Endodermal cell (in vitro differentiated cells): ENCODE results near the gene ZFP91. TPM values are rescaled to one million over a fixed set of nuclear protein-coding genes. Genes with fewer than 3 reads are reported as not detected.
A peak's percentile ranks its signal among the peaks of the same experiment; 100 is the strongest.

Source experiments
- DNase-seq: peaks from one replicate; pipeline ENCODE4 v3.0.0-alpha.2; 2017
- H3K27ac ChIP-seq: 2 replicates; pipeline ENCODE4 v1.5.1; 2013; ENCODE audit warnings: mild to moderate bottlenecking, low read depth, low read length, moderate library complexity
- H3K27me3 ChIP-seq: 2 replicates; pipeline ENCODE4 v1.6.1; 2013; ENCODE audit warnings: mild to moderate bottlenecking, low read length, moderate library complexity; ENCODE audit not compliant: insufficient read depth, control insufficient read depth, poor library complexity, severe bottlenecking
- H3K36me3 ChIP-seq: 2 replicates; pipeline ENCODE4 v1.7.0; 2013; ENCODE audit warnings: mild to moderate bottlenecking, low read length, moderate library complexity; ENCODE audit not compliant: control insufficient read depth, insufficient read depth
- H3K4me1 ChIP-seq: one replicate; pipeline ENCODE4 v1.7.0; 2013; ENCODE audit warnings: low read length; ENCODE audit not compliant: control insufficient read depth, insufficient read depth
- H3K4me3 ChIP-seq: 2 replicates; pipeline ENCODE4 v1.5.1; 2013; ENCODE audit warnings: mild to moderate bottlenecking, low read length, moderate library complexity
- H3K9ac ChIP-seq: 2 replicates; pipeline ENCODE4 v1.6.1; 2013; ENCODE audit warnings: mild to moderate bottlenecking, low read length, moderate library complexity; ENCODE audit not compliant: poor library complexity, severe bottlenecking; ENCODE audit errors: extremely low read depth
- H3K9me3 ChIP-seq: 2 replicates; pipeline ENCODE4 v1.6.1; 2013; ENCODE audit warnings: mild to moderate bottlenecking, low read length, moderate library complexity; ENCODE audit not compliant: control insufficient read depth
- H3K27ac Mint-ChIP-seq: 2 replicates; pipeline ENCODE4 v1.8.0; 2020; ENCODE audit warnings: mixed read lengths
- H3K27me3 Mint-ChIP-seq: 2 replicates; pipeline ENCODE4 v1.8.0; 2021; ENCODE audit warnings: mild to moderate bottlenecking, mixed read lengths; ENCODE audit not compliant: insufficient read depth
- H3K36me3 Mint-ChIP-seq: 2 replicates; pipeline ENCODE4 v1.8.0; 2020; ENCODE audit warnings: low read depth, mixed read lengths
- H3K4me1 Mint-ChIP-seq: 2 replicates; pipeline ENCODE4 v1.8.0; 2020; ENCODE audit warnings: mixed read lengths
- H3K4me3 Mint-ChIP-seq: 2 replicates; pipeline ENCODE4 v1.8.0; 2020; ENCODE audit warnings: mild to moderate bottlenecking, moderate library complexity, mixed read lengths
- H3K9me3 Mint-ChIP-seq: 2 replicates; pipeline ENCODE4 v1.8.0; 2020; ENCODE audit warnings: mild to moderate bottlenecking, mixed read lengths
- WGBS, 2 experiments: methylation state at CpG; one replicate each; pipeline versions ENCODE4 v1.1.5 to v1.1.7; 2013; ENCODE audit warnings: missing lambda C conversion rate in 2 of 2, mixed read lengths in 1 of 2; ENCODE audit not compliant: insufficient coverage in 1 of 2, insufficient read length in 1 of 2; 5-methylcytosine and 5-hydroxymethylcytosine counted together
- total RNA-seq, 2 donors: library from RNA; stranded (reverse); fragmentation: NEBNext Ultra II Directional in 1 of 2; extraction: Animal tissue kit (Norgen Biotek cat#: 25700) in 1 of 2; gene quantifications; 2 replicates in 1 of 2; 3 replicates in 1 of 2; pipeline ENCODE4 v1.2.1, GENCODE V29; 2021
- TF ChIP-seq, protein P1 (sequence below): fragments of 200-600 bp; sonication (generic); conservative IDR thresholded peaks from 2 replicates; pipeline ENCODE4 v1.5.0; 2021; ENCODE audit warnings: antibody characterized with exemption, mild to moderate bottlenecking

Gene ZFP91
- total RNA-seq, 2 donors from 2014 or later, result 28.0 to 31.0 TPM

- DNase-seq, result no peak
- H3K36me3 Mint-ChIP-seq, result no peaks in the 10 kb centered on the region
- TF ChIP-seq, protein P1, sequence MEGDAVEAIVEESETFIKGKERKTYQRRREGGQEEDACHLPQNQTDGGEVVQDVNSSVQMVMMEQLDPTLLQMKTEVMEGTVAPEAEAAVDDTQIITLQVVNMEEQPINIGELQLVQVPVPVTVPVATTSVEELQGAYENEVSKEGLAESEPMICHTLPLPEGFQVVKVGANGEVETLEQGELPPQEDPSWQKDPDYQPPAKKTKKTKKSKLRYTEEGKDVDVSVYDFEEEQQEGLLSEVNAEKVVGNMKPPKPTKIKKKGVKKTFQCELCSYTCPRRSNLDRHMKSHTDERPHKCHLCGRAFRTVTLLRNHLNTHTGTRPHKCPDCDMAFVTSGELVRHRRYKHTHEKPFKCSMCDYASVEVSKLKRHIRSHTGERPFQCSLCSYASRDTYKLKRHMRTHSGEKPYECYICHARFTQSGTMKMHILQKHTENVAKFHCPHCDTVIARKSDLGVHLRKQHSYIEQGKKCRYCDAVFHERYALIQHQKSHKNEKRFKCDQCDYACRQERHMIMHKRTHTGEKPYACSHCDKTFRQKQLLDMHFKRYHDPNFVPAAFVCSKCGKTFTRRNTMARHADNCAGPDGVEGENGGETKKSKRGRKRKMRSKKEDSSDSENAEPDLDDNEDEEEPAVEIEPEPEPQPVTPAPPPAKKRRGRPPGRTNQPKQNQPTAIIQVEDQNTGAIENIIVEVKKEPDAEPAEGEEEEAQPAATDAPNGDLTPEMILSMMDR, result peak; percentile 28
- H3K4me1 Mint-ChIP-seq, result no peaks in the 10 kb centered on the region
- Histone ChIP-seq H3K27me3 (no peaks in the 10 kb centered on the region), H3K4me1 (no peaks in the 10 kb centered on the region), H3K4me3 (no peak overlapping the region), H3K9ac (no peak overlapping the region), H3K27ac (no peak overlapping the region), H3K36me3 (no peaks in the 10 kb centered on the region), H3K9me3 (no peaks in the 10 kb centered on the region)
- no peak overlapping the region for H3K27ac Mint-ChIP-seq
- H3K27me3 Mint-ChIP-seq, result no peaks in the 10 kb centered on the region
- H3K4me3 Mint-ChIP-seq, result no peak overlapping the region
- no peaks in the 10 kb centered on the region for H3K9me3 Mint-ChIP-seq
- WGBS, 2 experiments, result 66 to 71% methylated on average over 3 of the region's 3 CpGs
Observed at GRCh38 chr11:58636587-58636986, 57.7 kb downstream of the ZFP91 start.

GRCh38 chr11:58637371-58637770 lies 58.5 kb downstream of the ZFP91 start:
- Histone ChIP-seq H3K9me3 (no peaks in the 10 kb centered on the region), H3K9ac (no peak overlapping the region), H3K4me1 (no peaks in the 10 kb centered on the region), H3K27me3 (no peaks in the 10 kb centered on the region), H3K36me3 (no peaks in the 10 kb centered on the region), H3K27ac (no peak overlapping the region), H3K4me3 (no peak overlapping the region)
- no peaks in the 10 kb centered on the region for H3K36me3 Mint-ChIP-seq
- DNase-seq, result no peak
- no peaks in the 10 kb centered on the region for H3K4me1 Mint-ChIP-seq
- H3K27ac Mint-ChIP-seq, result no peak overlapping the region
- H3K9me3 Mint-ChIP-seq, result no peaks in the 10 kb centered on the region
- WGBS, 2 experiments, result 81 to 100% methylated on average over 1 to 2 of the region's 2 CpGs
- H3K4me3 Mint-ChIP-seq, result no peak overlapping the region
- TF ChIP-seq, protein P1, result no peak
- no peaks in the 10 kb centered on the region for H3K27me3 Mint-ChIP-seq

GRCh38 chr11:58639103-58639502 lies 60.2 kb downstream of the ZFP91 start:
- Histone ChIP-seq H3K9me3 (no peaks in the 10 kb centered on the region), H3K27me3 (no peaks in the 10 kb centered on the region), H3K36me3 (no peaks in the 10 kb centered on the region), H3K4me1 (no peaks in the 10 kb centered on the region), H3K9ac (no peak overlapping the region), H3K4me3 (no peak overlapping the region), H3K27ac (no peak overlapping the region)
- WGBS, 2 experiments, result 88 to 94% methylated on average over 3 to 6 of the region's 6 CpGs
- no peak for DNase-seq
- Mint-ChIP-seq H3K27me3 (peaks cover 2% of the 10 kb centered on the region), H3K4me3 (no peak overlapping the region), H3K4me1 (no peaks in the 10 kb centered on the region), H3K36me3 (no peaks in the 10 kb centered on the region), H3K9me3 (peaks cover 2% of the 10 kb centered on the region), H3K27ac (no peak overlapping the region)
- TF ChIP-seq, protein P1, result no peak
